Measurements from ENCODE around the gene ANKRD13A. TPM values are rescaled to one million over a fixed set of nuclear protein-coding genes. Genes with fewer than 3 reads are reported as not detected.

The ANKRD13A gene
- total and polyA plus RNA-seq, 2 donors (not counting 3 experiments of a cell fraction or from before 2014, with no cell fraction given) = 37.0 to 43.9 TPM

- intact Hi-C loops (cut with micrococcal nuclease) = no loop called here
- no peaks in the 10 kb centered on the region for H3K79me2 ChIP-seq (ENCODE audit: control insufficient read depth, insufficient read depth, low read length)
- no peak overlapping the region for H3K27ac ChIP-seq (ENCODE audit: insufficient read depth, low read depth, low read length)
- no peaks in the 10 kb centered on the region for H3K9me1 ChIP-seq (replicated peaks; ENCODE audit: control insufficient read depth, extremely low read depth, insufficient read depth, low read length)
- H3K4me2 ChIP-seq (ENCODE audit: insufficient read depth, low read length) = no peak overlapping the region
- no peaks in the 10 kb centered on the region for H3K9me3 ChIP-seq (replicated peaks; ENCODE audit: control insufficient read depth, insufficient read depth, low read length)
- no peak for DNase-seq (ENCODE audit: low read depth, low spot score)
- H2AFZ ChIP-seq (ENCODE audit: low read depth, low read length) = no peak overlapping the region
- H3K9ac ChIP-seq (replicated peaks; ENCODE audit: extremely low read depth, insufficient read depth, low read length) = no peak overlapping the region
- H3K4me3 ChIP-seq (replicated peaks in 1 of 3; ENCODE audit: insufficient read depth in 1 of 3, low read depth in 1 of 3, low read length in 3 of 3) = no peak overlapping the region
- no TSS peak for BruUV-seq (replicated peaks)
- H3K4me1 ChIP-seq (ENCODE audit: control insufficient read depth, extremely low read depth, insufficient read depth, low read length) = peaks cover 16% of the 10 kb centered on the region
- CTCF ChIA-PET = interaction anchor here (0.8 to 1.6 kb wide), 5 partner anchors 12 to 468 kb away, joined by 3 to 8 read pairs (median 4); no protein-coding TSS in a partner anchor
- no peak for FAIRE-seq
- H3K27me3 ChIP-seq (ENCODE audit: control insufficient read depth in 2 of 2, insufficient read depth in 2 of 2, low read length in 2 of 2) = no peaks in the 10 kb centered on the region
- TF ChIP-seq MYC (IDR thresholded peaks at IDR 0.05; ENCODE audit: low read depth, low read length) (no peak), EZH2 (IDR thresholded peaks at IDR 0.05; ENCODE audit: borderline replicate concordance, low read depth, low read length, severe bottlenecking) (no peak), JUN (IDR thresholded peaks at IDR 0.05; ENCODE audit: borderline replicate concordance, insufficient read depth, insufficient read length, low read depth) (no peak)
- dilution Hi-C loops (cut with MboI; ENCODE audit: extremely low pct_ligation_motif_present, low sequenced_read_pairs) = no loop called here
- no peaks in the 10 kb centered on the region for H4K20me1 ChIP-seq (replicated peaks; ENCODE audit: control insufficient read depth, extremely low read depth, insufficient read depth, low read length)
- POLR2A ChIA-PET = interaction anchor here (0.6 kb wide), 1 partner anchor 25 kb away, joined by 9 read pairs; no protein-coding TSS in a partner anchor
- H3K36me3 ChIP-seq (ENCODE audit: control insufficient read depth in 2 of 2, extremely low read depth in 1 of 2, insufficient read depth in 2 of 2, low read length in 2 of 2) = peaks cover 18 to 20% of the 10 kb centered on the region in 2 experiments
Observed at GRCh38 chr12:109963330-109963729, 35.9 kb upstream of the ANKRD13A start.

DNA sequence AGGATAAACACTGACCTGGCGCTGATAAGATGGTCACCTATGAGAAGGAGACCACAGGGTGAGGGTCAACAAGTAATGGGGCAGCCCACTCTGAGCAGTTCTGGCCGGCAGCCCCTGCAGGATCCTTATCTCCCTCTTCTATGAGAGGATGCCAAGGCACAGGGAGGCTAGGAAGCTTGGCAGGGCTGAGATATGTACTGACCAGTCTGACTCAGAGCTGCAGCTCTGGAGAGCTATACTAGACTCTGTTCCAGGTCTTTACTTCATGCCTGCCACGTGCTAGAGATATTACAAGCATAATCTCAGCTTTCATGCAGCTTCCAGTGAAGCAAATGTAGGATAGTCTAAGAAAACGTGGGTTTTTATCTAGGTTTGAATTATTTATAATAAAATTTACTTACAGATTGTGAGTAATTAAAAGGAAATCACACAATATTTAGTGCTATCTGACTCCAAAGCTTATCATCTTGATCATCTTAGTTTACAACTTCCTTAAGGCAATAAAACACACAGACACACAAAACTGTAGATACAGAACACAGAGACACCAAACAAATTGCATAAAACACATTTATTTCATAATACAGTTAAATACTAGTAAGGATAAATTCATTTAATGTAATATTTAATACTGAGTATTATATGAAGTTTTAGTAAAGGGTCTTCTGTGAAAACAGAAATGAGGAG is 35.3 kb upstream of the ANKRD13A start:
- Histone ChIP-seq H3K36me3 (ENCODE audit: control insufficient read depth in 2 of 2, extremely low read depth in 1 of 2, insufficient read depth in 2 of 2, low read length in 2 of 2) (peaks cover 18 to 20% of the 10 kb centered on the region in 2 experiments), H4K20me1 (replicated peaks; ENCODE audit: control insufficient read depth, extremely low read depth, insufficient read depth, low read length) (no peaks in the 10 kb centered on the region), H3K9ac (replicated peaks; ENCODE audit: extremely low read depth, insufficient read depth, low read length) (no peak overlapping the region), H3K4me1 (ENCODE audit: control insufficient read depth, extremely low read depth, insufficient read depth, low read length) (peaks cover 16% of the 10 kb centered on the region), H3K27me3 (ENCODE audit: control insufficient read depth in 2 of 2, insufficient read depth in 2 of 2, low read length in 2 of 2) (no peaks in the 10 kb centered on the region), H3K9me3 (replicated peaks; ENCODE audit: control insufficient read depth, insufficient read depth, low read length) (no peaks in the 10 kb centered on the region), H2AFZ (ENCODE audit: low read depth, low read length) (no peak overlapping the region), H3K4me3 (replicated peaks in 1 of 3; ENCODE audit: insufficient read depth in 1 of 3, low read depth in 1 of 3, low read length in 3 of 3) (no peak overlapping the region), H3K79me2 (ENCODE audit: control insufficient read depth, insufficient read depth, low read length) (no peaks in the 10 kb centered on the region), H3K4me2 (ENCODE audit: insufficient read depth, low read length) (no peak overlapping the region), H3K27ac (ENCODE audit: insufficient read depth, low read depth, low read length) (no peak overlapping the region), H3K9me1 (replicated peaks; ENCODE audit: control insufficient read depth, extremely low read depth, insufficient read depth, low read length) (no peaks in the 10 kb centered on the region)
- FAIRE-seq (peak; percentile 89), DNase-seq (ENCODE audit: low read depth, low spot score) (peak; percentile 79)
- POLR2A ChIA-PET = interaction anchor here (0.6 kb wide), 1 partner anchor 25 kb away, joined by 9 read pairs; no protein-coding TSS in a partner anchor
- CTCF ChIA-PET = interaction anchor here (0.8 to 1.6 kb wide), 6 partner anchors 12 to 467 kb away, joined by 3 to 8 read pairs (median 4); partner anchors contain the start of gene TCHP
- no peak for TF ChIP-seq EZH2 (IDR thresholded peaks at IDR 0.05; ENCODE audit: borderline replicate concordance, low read depth, low read length, severe bottlenecking)
- TF ChIP-seq MYC (IDR thresholded peaks at IDR 0.05; ENCODE audit: low read depth, low read length) = no peak
- peak; percentile 40 for TF ChIP-seq POLR2AphosphoS5 (IDR thresholded peaks at IDR 0.05; ENCODE audit: insufficient read depth, low read depth, low read length)
- peak; percentile 82 for TF ChIP-seq GATA2 (IDR thresholded peaks at IDR 0.05; ENCODE audit: insufficient read depth, insufficient read length, low read depth, low read length)
- peak; percentile 39 for TF ChIP-seq FOS (IDR thresholded peaks at IDR 0.05; ENCODE audit: borderline replicate concordance, insufficient read depth, low read length)
- intact Hi-C loops (cut with micrococcal nuclease) = no loop called here
- dilution Hi-C loops (cut with MboI; ENCODE audit: extremely low pct_ligation_motif_present, low sequenced_read_pairs) = no loop called here
- BruUV-seq (replicated peaks) = no TSS peak
